Stimulated activated naive B cell treated with anti-CD40 and anti-IgM and Interleukin-4, amounts not matched to agents 10 μg/mL and 1 μg/mL and 100 μg/mL, for 72 hours (primary cell): ENCODE results near the gene LZTR1.

Source experiments
- ATAC-seq, 2 donors: fragments of 150-1000 bp; cut with Tn5 transposase; replicated peaks; 2 replicates each; pipeline ENCODE4 v1.10.0; 2021; ENCODE audit warnings: moderate library complexity in 1 of 2
- DNase-seq: peaks from one replicate; pipeline ENCODE4 v3.0.0; 2021
- H3K27ac Mint-ChIP-seq: one replicate; pipeline ENCODE4 v1.8.0; 2022; ENCODE audit warnings: mild to moderate bottlenecking, mixed read lengths
- H3K27me3 Mint-ChIP-seq, 2 donors: one replicate each; pipeline ENCODE4 v1.8.0; 2022; ENCODE audit warnings: mixed read lengths in 2 of 2
- H3K36me3 Mint-ChIP-seq, 2 donors: one replicate each; pipeline ENCODE4 v1.8.0; 2022; ENCODE audit warnings: mixed read lengths in 2 of 2, mild to moderate bottlenecking in 1 of 2
- H3K4me1 Mint-ChIP-seq, 2 donors: one replicate each; pipeline ENCODE4 v1.8.0; 2022; ENCODE audit warnings: mixed read lengths in 2 of 2, mild to moderate bottlenecking in 1 of 2
- H3K4me3 Mint-ChIP-seq, 2 donors: one replicate each; pipeline ENCODE4 v1.8.0; 2022; ENCODE audit warnings: mild to moderate bottlenecking in 2 of 2, mixed read lengths in 2 of 2, moderate library complexity in 1 of 2
- H3K9me3 Mint-ChIP-seq, 2 donors: one replicate each; pipeline ENCODE4 v1.8.0; 2022; ENCODE audit warnings: mixed read lengths in 2 of 2, mild to moderate bottlenecking in 1 of 2

LZTR1 gene

GRCh38 chr22:20956258-20957101 lies 25.6 kb upstream of the LZTR1 start:
- Mint-ChIP-seq H3K27ac (peak overlapping the region; percentile 75), H3K4me3 (peak overlapping the region; percentile 83 to 85), H3K4me1 (peaks cover 12 to 28% of the 10 kb centered on the region in 2 donors), H3K9me3 (no peaks in the 10 kb centered on the region), H3K27me3 (peaks cover 17 to 29% of the 10 kb centered on the region in 2 donors), H3K36me3 (peaks cover 11 to 17% of the 10 kb centered on the region in 2 donors)
- ATAC-seq (peak in 1 of 2 donors; percentile 22), DNase-seq (no peak)

DNA sequence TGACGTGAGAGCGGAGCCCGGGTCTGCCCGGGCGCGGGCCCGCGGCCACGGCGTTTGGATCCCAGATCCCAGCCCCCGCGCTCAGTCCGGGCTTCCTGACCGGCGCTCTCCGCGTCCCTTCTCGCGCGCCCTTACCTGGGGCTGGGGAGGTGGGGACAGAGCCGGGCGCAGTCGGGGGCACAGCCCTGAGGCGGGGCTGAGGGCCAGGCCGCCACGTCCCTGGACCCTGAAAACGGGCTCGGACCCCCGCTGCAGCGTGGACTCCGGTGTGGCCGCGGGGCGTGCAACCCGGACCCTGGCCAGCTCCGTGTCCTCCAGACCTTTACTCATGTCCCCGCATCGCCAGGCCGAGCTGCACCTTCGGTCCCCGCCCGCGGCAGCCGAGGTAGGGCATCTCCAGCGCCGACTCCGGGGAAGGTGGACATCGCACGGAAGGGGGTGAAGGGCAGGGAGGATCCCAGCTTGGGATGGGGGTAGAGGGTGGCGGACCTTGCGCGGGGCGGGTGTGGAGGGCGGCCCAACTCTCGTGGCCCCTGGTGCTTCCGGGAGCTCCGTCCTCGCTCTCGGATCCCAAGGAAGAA lies 24.9 kb upstream of the LZTR1 start:
- Mint-ChIP-seq H3K27ac (no peak overlapping the region), H3K4me1 (peaks cover 17 to 35% of the 10 kb centered on the region in 2 donors), H3K27me3 (peaks cover 17 to 29% of the 10 kb centered on the region in 2 donors), H3K36me3 (peaks cover 8 to 17% of the 10 kb centered on the region in 2 donors), H3K4me3 (peak overlapping the region; percentile 83 to 85), H3K9me3 (no peaks in the 10 kb centered on the region)
- DNase-seq (no peak), ATAC-seq (peak; percentile 30 to 31)

DNA sequence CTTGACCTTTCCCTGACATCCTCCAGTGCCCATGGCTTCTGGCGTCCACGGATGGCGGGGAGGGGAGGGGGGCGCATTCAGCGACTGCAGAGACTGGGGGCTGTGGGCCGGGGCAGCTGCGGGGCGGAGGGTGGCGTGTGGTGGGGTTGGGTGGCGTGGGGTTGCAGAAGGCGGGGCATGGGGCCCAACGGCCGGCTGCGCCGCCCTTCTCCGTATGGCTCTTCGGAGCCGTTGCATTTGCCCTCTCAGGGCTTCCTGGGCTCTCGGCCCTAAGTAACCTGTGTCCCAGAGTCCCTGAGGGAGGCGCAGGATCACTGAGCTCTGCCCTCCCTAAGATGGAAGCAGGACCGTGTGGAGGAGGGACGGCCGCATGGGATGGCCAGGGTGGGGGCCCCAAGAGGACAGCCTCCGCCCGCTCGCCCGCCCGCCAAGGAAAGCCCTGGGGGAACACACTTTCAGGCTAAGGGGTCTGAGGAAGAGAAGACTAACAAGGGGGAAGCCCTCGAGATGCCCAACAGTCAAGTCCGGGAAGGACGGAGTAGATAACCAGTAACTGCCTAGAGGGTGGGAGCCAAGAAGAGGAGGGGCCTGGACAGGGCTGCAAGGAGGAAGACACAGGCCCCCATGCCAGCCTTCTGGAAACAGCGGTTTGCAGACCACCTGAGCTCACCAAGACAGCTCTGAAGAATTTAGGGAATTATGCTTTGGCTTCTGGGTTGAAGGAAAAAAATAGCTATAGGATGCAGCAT lies 24.2 kb upstream of the LZTR1 start:
- peaks cover 5 to 13% of the 10 kb centered on the region in 2 donors for H3K36me3 Mint-ChIP-seq
- peaks cover 17 to 32% of the 10 kb centered on the region in 2 donors for H3K27me3 Mint-ChIP-seq
- no peak for DNase-seq
- peaks cover 17 to 35% of the 10 kb centered on the region in 2 donors for H3K4me1 Mint-ChIP-seq
- no peaks in the 10 kb centered on the region for H3K9me3 Mint-ChIP-seq
- ATAC-seq, result peak; percentile 68 to 72
- peak overlapping the region; percentile 57 for H3K27ac Mint-ChIP-seq
- peak overlapping the region; percentile 83 to 85 for H3K4me3 Mint-ChIP-seq

GRCh38 chr22:20959578-20960461 lies 22.3 kb upstream of the LZTR1 start:
- peaks cover 19 to 48% of the 10 kb centered on the region in 2 donors for H3K4me1 Mint-ChIP-seq
- no peak for ATAC-seq
- H3K4me3 Mint-ChIP-seq, result no peak overlapping the region
- H3K36me3 Mint-ChIP-seq, result peaks cover 0 to 3% of the 10 kb centered on the region in 2 donors
- H3K27ac Mint-ChIP-seq, result no peak overlapping the region
- peaks cover 31 to 49% of the 10 kb centered on the region in 2 donors for H3K27me3 Mint-ChIP-seq
- H3K9me3 Mint-ChIP-seq, result no peaks in the 10 kb centered on the region
- DNase-seq, result no peak

DNA sequence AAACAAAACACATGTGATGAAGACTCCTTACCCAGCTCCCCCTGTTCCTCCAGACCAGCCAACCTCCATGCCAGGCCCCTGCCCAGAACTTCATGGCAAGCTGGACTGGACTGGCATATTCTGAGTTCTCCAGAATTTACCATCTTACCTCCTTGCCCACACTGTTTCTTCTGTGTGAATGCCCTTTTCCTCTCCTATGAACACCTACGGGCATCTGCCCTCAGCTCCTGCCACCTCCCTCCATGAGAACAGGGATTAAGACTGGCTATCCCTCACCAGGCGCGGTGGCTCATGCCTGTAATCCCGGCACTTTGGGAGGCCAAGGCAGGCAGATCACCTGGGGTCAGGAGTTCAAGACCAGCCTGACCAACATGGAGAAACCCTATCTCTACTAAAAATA lies 21.5 kb upstream of the LZTR1 start:
- Mint-ChIP-seq H3K27ac (no peak overlapping the region), H3K9me3 (no peaks in the 10 kb centered on the region), H3K4me1 (peaks cover 19 to 53% of the 10 kb centered on the region in 2 donors), H3K27me3 (peaks cover 31 to 49% of the 10 kb centered on the region in 2 donors), H3K36me3 (peaks cover 0 to 3% of the 10 kb centered on the region in 2 donors), H3K4me3 (no peak overlapping the region)
- ATAC-seq (no peak), DNase-seq (no peak)

GRCh38 chr22:20962491-20962945 lies 19.6 kb upstream of the LZTR1 start:
- Mint-ChIP-seq H3K9me3 (no peaks in the 10 kb centered on the region), H3K4me3 (no peak overlapping the region), H3K36me3 (peaks cover 0 to 3% of the 10 kb centered on the region in 2 donors), H3K27me3 (peaks cover 25 to 44% of the 10 kb centered on the region in 2 donors), H3K4me1 (peaks cover 16 to 55% of the 10 kb centered on the region in 2 donors), H3K27ac (no peak overlapping the region)
- DNase-seq (no peak), ATAC-seq (no peak)

DNA sequence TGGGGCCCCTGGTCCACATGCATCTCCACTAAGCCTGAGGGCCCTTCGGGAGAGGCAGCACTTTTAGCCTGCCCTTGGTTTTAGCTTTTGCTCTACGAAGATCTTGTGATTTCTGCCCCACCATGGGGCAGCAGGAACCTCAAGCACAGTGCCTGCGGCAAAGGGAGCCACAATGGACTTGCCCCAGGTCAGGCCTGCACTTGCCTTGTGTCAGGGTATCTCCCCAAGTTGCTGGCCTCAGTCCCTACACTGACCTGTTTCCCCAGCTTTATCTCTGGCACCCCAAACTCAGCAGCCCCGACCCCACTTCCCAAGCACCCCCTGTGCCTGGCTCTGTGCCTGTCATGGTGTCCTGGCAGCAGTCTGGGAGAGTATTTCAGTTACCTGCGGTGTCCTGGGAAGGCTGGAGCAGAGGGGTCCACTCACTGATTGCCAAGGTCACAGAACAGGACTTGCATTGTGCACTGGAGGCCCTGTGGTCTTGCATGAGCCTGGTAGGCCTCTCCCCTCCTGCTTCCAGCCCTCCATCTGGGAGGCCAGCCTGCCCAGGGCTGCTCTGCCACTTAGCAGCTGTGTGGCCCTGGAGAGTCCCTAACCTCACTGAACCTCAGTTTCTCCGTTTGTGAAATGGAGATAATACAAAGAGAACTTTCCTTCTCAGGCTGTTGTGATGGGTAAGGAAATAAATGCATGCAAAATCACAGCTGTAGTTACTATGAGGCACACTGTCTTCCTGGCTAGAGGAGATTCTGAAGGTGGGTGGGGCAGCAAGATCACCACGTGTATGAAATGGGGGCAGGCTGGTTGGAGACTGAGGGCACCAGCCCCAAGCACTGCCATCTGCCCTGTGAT lies 18.7 kb upstream of the LZTR1 start:
- Mint-ChIP-seq H3K9me3 (no peaks in the 10 kb centered on the region), H3K4me3 (peak overlapping the region in 1 of 2 donors; percentile 29), H3K4me1 (peaks cover 19 to 55% of the 10 kb centered on the region in 2 donors), H3K27me3 (peaks cover 20 to 35% of the 10 kb centered on the region in 2 donors), H3K36me3 (no peaks in the 10 kb centered on the region), H3K27ac (no peak overlapping the region)
- no peak for ATAC-seq
- DNase-seq, result no peak

- no peak for ATAC-seq
- H3K9me3 Mint-ChIP-seq, result no peaks in the 10 kb centered on the region
- H3K27me3 Mint-ChIP-seq, result peaks cover 20 to 31% of the 10 kb centered on the region in 2 donors
- peak overlapping the region; percentile 81 for H3K27ac Mint-ChIP-seq
- H3K4me1 Mint-ChIP-seq, result peaks cover 25 to 62% of the 10 kb centered on the region in 2 donors
- no peaks in the 10 kb centered on the region for H3K36me3 Mint-ChIP-seq
- H3K4me3 Mint-ChIP-seq, result peak overlapping the region; percentile 77 to 80
- DNase-seq, result no peak
These were observed 17.9 kb upstream of the LZTR1 start for GRCh38 chr22:20964090-20964798.

DNA sequence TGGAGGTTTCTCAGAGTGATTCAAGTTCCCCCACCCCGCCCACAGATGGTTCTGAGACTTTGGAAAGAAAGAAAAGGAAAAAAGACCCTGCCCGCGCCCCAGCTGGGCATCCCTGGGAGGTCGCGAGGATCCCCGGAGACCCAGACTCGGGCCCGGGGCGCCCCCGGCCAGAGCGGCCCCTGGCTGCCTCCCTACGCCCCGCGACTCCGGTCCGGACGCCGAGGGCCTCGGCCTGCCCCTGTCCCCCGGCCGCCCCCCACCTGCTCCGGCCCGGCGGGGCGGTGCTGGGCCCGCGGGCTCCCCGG lies 17.3 kb upstream of the LZTR1 start:
- peaks cover 20 to 31% of the 10 kb centered on the region in 2 donors for H3K27me3 Mint-ChIP-seq
- H3K27ac Mint-ChIP-seq, result peak overlapping the region; percentile 81
- peak overlapping the region; percentile 77 to 80 for H3K4me3 Mint-ChIP-seq
- DNase-seq (no peak), ATAC-seq (no peak)
- peaks cover 25 to 62% of the 10 kb centered on the region in 2 donors for H3K4me1 Mint-ChIP-seq
- no peaks in the 10 kb centered on the region for H3K36me3 Mint-ChIP-seq
- H3K9me3 Mint-ChIP-seq, result no peaks in the 10 kb centered on the region

GRCh38 chr22:20965104-20965887 lies 16.8 kb upstream of the LZTR1 start:
- peaks cover 25 to 61% of the 10 kb centered on the region in 2 donors for H3K4me1 Mint-ChIP-seq
- H3K4me3 Mint-ChIP-seq, result peak overlapping the region; percentile 61 to 72
- H3K27me3 Mint-ChIP-seq, result peaks cover 15 to 26% of the 10 kb centered on the region in 2 donors
- peak overlapping the region; percentile 20 for H3K27ac Mint-ChIP-seq
- DNase-seq (no peak), ATAC-seq (peak in 1 of 2 donors; percentile 8)
- no peaks in the 10 kb centered on the region for H3K36me3 Mint-ChIP-seq
- H3K9me3 Mint-ChIP-seq, result no peaks in the 10 kb centered on the region

DNA sequence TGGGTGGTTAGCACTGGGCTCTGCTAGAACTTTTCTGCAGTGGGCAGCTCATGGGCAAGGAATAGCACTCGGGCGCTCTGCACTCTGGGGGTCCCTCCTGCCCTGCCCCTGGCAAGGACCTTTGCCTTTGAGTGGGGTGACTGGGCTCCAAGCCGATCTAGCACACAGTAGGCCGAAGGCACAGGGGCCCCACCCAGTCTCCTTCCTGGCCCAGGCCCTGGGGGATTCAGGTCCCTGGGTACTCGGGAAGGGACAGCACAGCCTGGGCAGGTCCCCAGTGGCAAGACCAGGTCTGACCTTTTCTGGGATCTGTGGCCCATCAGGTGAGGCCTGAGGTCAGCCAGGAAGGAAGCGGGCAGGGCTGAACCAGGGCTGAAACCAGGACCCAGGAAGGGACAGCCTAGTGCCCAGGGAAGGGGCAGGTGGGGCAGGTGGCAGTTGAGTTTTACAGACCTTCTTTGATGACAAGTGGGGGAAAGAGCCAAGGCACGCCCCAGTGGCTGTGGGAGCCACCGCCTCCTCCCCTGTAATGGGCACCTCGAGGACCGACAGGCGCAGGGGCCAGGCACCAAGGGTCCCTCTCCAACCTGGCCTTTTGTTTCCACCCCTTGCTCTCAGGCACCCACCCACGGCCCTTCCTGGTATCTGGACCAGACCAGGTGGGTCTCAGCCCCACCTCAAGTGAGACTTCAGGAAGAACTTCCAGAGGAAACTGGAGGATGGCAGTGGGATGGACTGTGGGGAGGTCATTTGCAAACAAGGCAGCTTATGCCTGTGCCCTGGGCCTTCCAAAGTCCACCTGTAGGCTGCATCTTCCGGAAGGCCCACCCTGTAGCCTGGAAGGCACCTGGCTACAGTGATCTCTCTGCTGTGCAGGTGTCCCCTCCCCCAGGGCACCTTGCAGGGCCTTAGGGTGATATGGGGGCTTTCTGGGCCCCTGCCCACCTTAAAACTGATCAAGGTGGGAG lies 15.9 kb upstream of the LZTR1 start:
- DNase-seq (no peak), ATAC-seq (no peak)
- Mint-ChIP-seq H3K36me3 (no peaks in the 10 kb centered on the region), H3K27ac (no peak overlapping the region), H3K4me3 (peak overlapping the region in 1 of 2 donors; percentile 55), H3K9me3 (no peaks in the 10 kb centered on the region), H3K4me1 (peaks cover 25 to 60% of the 10 kb centered on the region in 2 donors), H3K27me3 (peaks cover 13 to 20% of the 10 kb centered on the region in 2 donors)
